ENCODE results near the gene CUL2. TPM values are rescaled to one million over a fixed set of nuclear protein-coding genes. Genes with fewer than 3 reads are reported as not detected.
A peak's percentile ranks its signal among the peaks of the same experiment; 100 is the strongest.
"Not testable (repeated sequence)": the region's sequence is repeated elsewhere in the genome, so short reads cannot be mapped to it uniquely, and the experiment has no call there.

Gene CUL2
- total RNA-seq, 1 donor from 2014 or later = 34.0 TPM

GRCh38 chr10:35079763-35080162 is 10.4 kb downstream of the CUL2 start:
- DNase-seq (ENCODE audit: low read depth, low spot score) = no peak

- no peak for DNase-seq (ENCODE audit: low read depth, low spot score)
These were observed 10.9 kb downstream of the CUL2 start for GRCh38 chr10:35079265-35079664.

- DNase-seq (ENCODE audit: low read depth, low spot score) = no peak
These were observed 14.9 kb downstream of the CUL2 start for GRCh38 chr10:35075228-35075627.

GRCh38 chr10:35074266-35074665 is 15.9 kb downstream of the CUL2 start:
- DNase-seq (ENCODE audit: low read depth, low spot score) = no peak

- DNase-seq (ENCODE audit: low read depth, low spot score) = no peak
These were observed 19.6 kb downstream of the CUL2 start for GRCh38 chr10:35070521-35070920.

- no peak for DNase-seq (ENCODE audit: low read depth, low spot score)
These were observed 26.2 kb downstream of the CUL2 start for GRCh38 chr10:35063837-35064454.

- no peak for DNase-seq (ENCODE audit: low read depth, low spot score)
These were observed 30.7 kb downstream of the CUL2 start for GRCh38 chr10:35059481-35059880.

- DNase-seq (ENCODE audit: low read depth, low spot score) = no peak
These were observed 31.5 kb downstream of the CUL2 start for GRCh38 chr10:35058686-35059085.

GRCh38 chr10:35058134-35058533 is 32.0 kb downstream of the CUL2 start:
- DNase-seq (ENCODE audit: low read depth, low spot score) = peak; percentile 53

GRCh38 chr10:35056686-35057085 is 33.5 kb downstream of the CUL2 start:
- peak; percentile 35 for DNase-seq (ENCODE audit: low read depth, low spot score)

- no peak for DNase-seq (ENCODE audit: low read depth, low spot score)
These were observed 34.0 kb downstream of the CUL2 start for GRCh38 chr10:35056133-35056532.

GRCh38 chr10:35050568-35050967 is 39.6 kb downstream of the CUL2 start:
- DNase-seq (ENCODE audit: low read depth, low spot score) = peak; percentile 26

- DNase-seq (ENCODE audit: low read depth, low spot score) = no peak
These were observed 44.1 kb downstream of the CUL2 start for GRCh38 chr10:35046074-35046473.

- not testable (repeated sequence) for DNase-seq (ENCODE audit: low read depth, low spot score)
These were observed 44.9 kb downstream of the CUL2 start for GRCh38 chr10:35045275-35045674.

GRCh38 chr10:35043796-35044344 is 46.3 kb downstream of the CUL2 start:
- no peak for DNase-seq (ENCODE audit: low read depth, low spot score)

GRCh38 chr10:35042783-35043182 is 47.4 kb downstream of the CUL2 start:
- DNase-seq (ENCODE audit: low read depth, low spot score) = no peak

- DNase-seq (ENCODE audit: low read depth, low spot score) = no peak
These were observed 48.6 kb downstream of the CUL2 start for GRCh38 chr10:35041502-35041879.

- no peak for DNase-seq (ENCODE audit: low read depth, low spot score)
These were observed 49.2 kb downstream of the CUL2 start for GRCh38 chr10:35040760-35041501.

GRCh38 chr10:35037104-35037503 is 53.0 kb downstream of the CUL2 start:
- no peak for DNase-seq (ENCODE audit: low read depth, low spot score)

- no peak for DNase-seq (ENCODE audit: low read depth, low spot score)
These were observed 54.5 kb downstream of the CUL2 start for GRCh38 chr10:35035606-35036005.

- no peak for DNase-seq (ENCODE audit: low read depth, low spot score)
These were observed 62.6 kb downstream of the CUL2 start for GRCh38 chr10:35027567-35027966.

GRCh38 chr10:35025916-35026315 is 64.2 kb downstream of the CUL2 start:
- no peak for DNase-seq (ENCODE audit: low read depth, low spot score)

- no peak for DNase-seq (ENCODE audit: low read depth, low spot score)
These were observed 69.7 kb downstream of the CUL2 start for GRCh38 chr10:35020481-35020880.
